ENCODE results near the gene CCDC13. TPM values are rescaled to one million over a fixed set of nuclear protein-coding genes. Genes with fewer than 3 reads are reported as not detected.

Gene CCDC13
- total RNA-seq, 1 donor from 2014 or later = 1.0 TPM

GRCh38 chr3:42805141-42805821, 32.2 kb upstream of the CCDC13 start:
- H3K4me3 Mint-ChIP-seq (ENCODE audit: unreplicated experiment) = peak overlapping the region; percentile 98
- H3K27ac Mint-ChIP-seq (ENCODE audit: unreplicated experiment) = peak overlapping the region; percentile 29
- peaks cover 18% of the 10 kb centered on the region for H3K27me3 Mint-ChIP-seq (ENCODE audit: unreplicated experiment)
- H3K9me3 Mint-ChIP-seq (ENCODE audit: unreplicated experiment) = peaks cover 15% of the 10 kb centered on the region
- TF ChIP-seq, protein P1, sequence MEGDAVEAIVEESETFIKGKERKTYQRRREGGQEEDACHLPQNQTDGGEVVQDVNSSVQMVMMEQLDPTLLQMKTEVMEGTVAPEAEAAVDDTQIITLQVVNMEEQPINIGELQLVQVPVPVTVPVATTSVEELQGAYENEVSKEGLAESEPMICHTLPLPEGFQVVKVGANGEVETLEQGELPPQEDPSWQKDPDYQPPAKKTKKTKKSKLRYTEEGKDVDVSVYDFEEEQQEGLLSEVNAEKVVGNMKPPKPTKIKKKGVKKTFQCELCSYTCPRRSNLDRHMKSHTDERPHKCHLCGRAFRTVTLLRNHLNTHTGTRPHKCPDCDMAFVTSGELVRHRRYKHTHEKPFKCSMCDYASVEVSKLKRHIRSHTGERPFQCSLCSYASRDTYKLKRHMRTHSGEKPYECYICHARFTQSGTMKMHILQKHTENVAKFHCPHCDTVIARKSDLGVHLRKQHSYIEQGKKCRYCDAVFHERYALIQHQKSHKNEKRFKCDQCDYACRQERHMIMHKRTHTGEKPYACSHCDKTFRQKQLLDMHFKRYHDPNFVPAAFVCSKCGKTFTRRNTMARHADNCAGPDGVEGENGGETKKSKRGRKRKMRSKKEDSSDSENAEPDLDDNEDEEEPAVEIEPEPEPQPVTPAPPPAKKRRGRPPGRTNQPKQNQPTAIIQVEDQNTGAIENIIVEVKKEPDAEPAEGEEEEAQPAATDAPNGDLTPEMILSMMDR (IDR thresholded peaks at IDR 0.05; ENCODE audit: partially characterized antibody, unreplicated experiment) = no peak
- peaks cover 24% of the 10 kb centered on the region for H3K4me1 Mint-ChIP-seq (ENCODE audit: low read depth, unreplicated experiment)
- no peaks in the 10 kb centered on the region for H3K36me3 Mint-ChIP-seq (ENCODE audit: unreplicated experiment)
- DNase-seq = peak; percentile 56

DNA sequence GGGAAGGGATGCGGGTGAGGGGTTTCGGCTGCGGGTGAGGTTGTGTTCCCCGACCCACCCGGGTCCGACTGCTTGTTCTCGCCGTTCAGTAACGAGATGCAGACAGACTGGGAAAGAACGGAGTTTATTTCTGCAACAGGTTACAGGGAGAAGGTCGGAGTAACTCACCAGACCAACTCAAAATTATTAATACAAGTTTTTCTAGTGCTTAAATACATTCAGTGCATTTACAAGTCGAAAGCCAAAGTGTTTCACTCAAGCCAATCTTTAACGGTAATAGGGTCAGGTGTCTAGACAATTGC, 31.7 kb upstream of the CCDC13 start:
- H3K9me3 Mint-ChIP-seq (ENCODE audit: unreplicated experiment) = peaks cover 15% of the 10 kb centered on the region
- TF ChIP-seq, protein P1 (IDR thresholded peaks at IDR 0.05; ENCODE audit: partially characterized antibody, unreplicated experiment) = no peak

GRCh38 chr3:42804106-42804830, 31.2 kb upstream of the CCDC13 start, which contains the start of gene HIGD1A:
Gene HIGD1A, minus strand, starts transcription at chr3:42804490. Its CDS starts 10,237 bp downstream, at chr3:42794253.
- H3K27ac Mint-ChIP-seq (ENCODE audit: unreplicated experiment) = peak within 1 kb of the TSS; percentile 96
- H3K4me3 Mint-ChIP-seq (ENCODE audit: unreplicated experiment) = peak within 1 kb of the TSS; percentile 98
- TF ChIP-seq, protein P1 (IDR thresholded peaks at IDR 0.05; ENCODE audit: partially characterized antibody, unreplicated experiment) = no peak
- H3K9me3 Mint-ChIP-seq (ENCODE audit: unreplicated experiment) = peaks cover 15% of the 10 kb centered on the region
- peak; percentile 96 for DNase-seq
- peaks cover 15% of the 10 kb centered on the region for H3K27me3 Mint-ChIP-seq (ENCODE audit: unreplicated experiment)
- peaks cover 30% of the 10 kb centered on the region for H3K4me1 Mint-ChIP-seq (ENCODE audit: low read depth, unreplicated experiment)
- H3K36me3 Mint-ChIP-seq (ENCODE audit: unreplicated experiment) = no peaks in the 10 kb centered on the region

More for the DNA sequence above, 31.7 kb upstream of the CCDC13 start:
- Mint-ChIP-seq H3K4me1 (ENCODE audit: low read depth, unreplicated experiment) (peaks cover 25% of the 10 kb centered on the region), H3K27me3 (ENCODE audit: unreplicated experiment) (peaks cover 18% of the 10 kb centered on the region), H3K4me3 (ENCODE audit: unreplicated experiment) (peak overlapping the region; percentile 98), H3K36me3 (ENCODE audit: unreplicated experiment) (no peaks in the 10 kb centered on the region), H3K27ac (ENCODE audit: unreplicated experiment) (peak overlapping the region; percentile 29)
- DNase-seq = no peak

GRCh38 chr3:42803414-42804105, 30.5 kb upstream of the CCDC13 start:
- H3K27me3 Mint-ChIP-seq (ENCODE audit: unreplicated experiment) = peaks cover 15% of the 10 kb centered on the region
- H3K27ac Mint-ChIP-seq (ENCODE audit: unreplicated experiment) = peak overlapping the region; percentile 96
- no peaks in the 10 kb centered on the region for H3K36me3 Mint-ChIP-seq (ENCODE audit: unreplicated experiment)
- H3K4me1 Mint-ChIP-seq (ENCODE audit: low read depth, unreplicated experiment) = peaks cover 30% of the 10 kb centered on the region
- TF ChIP-seq, protein P1 (IDR thresholded peaks at IDR 0.05; ENCODE audit: partially characterized antibody, unreplicated experiment) = no peak
- peak overlapping the region; percentile 98 for H3K4me3 Mint-ChIP-seq (ENCODE audit: unreplicated experiment)
- H3K9me3 Mint-ChIP-seq (ENCODE audit: unreplicated experiment) = peaks cover 15% of the 10 kb centered on the region
- peak; percentile 55 for DNase-seq
